Smooth muscle cell (in vitro differentiated cells): ENCODE results near the gene TUBA1C. TPM values are rescaled to one million over a fixed set of nuclear protein-coding genes. Genes with fewer than 3 reads are reported as not detected.

Experiments
- DNase-seq: peaks from one replicate; lab custom pipeline; 2025; ENCODE audit not compliant: unreplicated experiment; lab: John Stamatoyannopoulos, UW
- H2AFZ ChIP-seq: fragments of 200-600 bp; sonication (generic); 2 replicates; pipeline ENCODE4 v1.6.0; 2016; ENCODE audit warnings: antibody characterized with exemption, low read depth, mild to moderate bottlenecking
- H3F3A ChIP-seq: fragments of 200-600 bp; sonication (generic); 2 replicates; pipeline ENCODE4 v1.6.0; 2017; ENCODE audit warnings: antibody characterized with exemption, low read depth
- H3K27ac ChIP-seq: fragments of 200-600 bp; sonication (generic); 2 replicates; pipeline ENCODE4 v1.5.1; 2016; ENCODE audit warnings: low read depth, mild to moderate bottlenecking
- H3K27me3 ChIP-seq: fragments of 200-600 bp; sonication (generic); 2 replicates; pipeline ENCODE4 v1.6.1; 2016; ENCODE audit warnings: low read depth, mild to moderate bottlenecking
- H3K36me3 ChIP-seq: fragments of 200-600 bp; sonication (generic); 2 replicates; pipeline ENCODE4 v1.5.1; 2016; ENCODE audit warnings: low read depth
- H3K4me1 ChIP-seq: fragments of 200-600 bp; sonication (generic); 2 replicates; pipeline ENCODE4 v1.5.1; 2016; ENCODE audit warnings: low read depth
- H3K4me2 ChIP-seq: fragments of 200-600 bp; sonication (generic); 2 replicates; pipeline ENCODE4 v1.6.0; 2016; ENCODE audit warnings: mild to moderate bottlenecking
- H3K4me3 ChIP-seq: fragments of 200-600 bp; sonication (generic); 2 replicates; pipeline ENCODE4 v1.5.1; 2016; ENCODE audit warnings: mild to moderate bottlenecking
- H3K79me2 ChIP-seq: fragments of 200-600 bp; sonication (generic); 2 replicates; pipeline ENCODE4 v1.6.0; 2016; ENCODE audit warnings: low read depth, mild to moderate bottlenecking
- H3K9ac ChIP-seq: fragments of 200-600 bp; sonication (generic); 2 replicates; pipeline ENCODE4 v1.6.0; 2016; ENCODE audit warnings: low read depth
- H3K9me3 ChIP-seq: fragments of 200-600 bp; sonication (generic); replicated peaks from 2 replicates; pipeline ENCODE4 v1.5.1; 2016; ENCODE audit warnings: low read depth
- H4K20me1 ChIP-seq: fragments of 200-600 bp; sonication (generic); 2 replicates; pipeline ENCODE4 v1.6.0; 2016; ENCODE audit warnings: low read depth
- WGBS: methylation state at CpG from one replicate; pipeline ENCODE4 v1.1.7; 2016; ENCODE audit warnings: low lambda C conversion rate; 5-methylcytosine and 5-hydroxymethylcytosine counted together
- polyA plus RNA-seq: library from polyadenylated mRNA; unstranded; fragments of >200 nt; fragmentation: Nextera tagmentation; extraction: Ambion mirVana; gene quantifications from 2 replicates; pipeline ENCODE4 v1.2.1, GENCODE V29; 2016
- total RNA-seq: library from RNA; depleted of rRNA; stranded (reverse); fragments of >200 nt; gene quantifications from 2 replicates; pipeline ENCODE4 v1.2.3, GENCODE V29; 2014
- TF ChIP-seq, protein P1 (sequence below): fragments of 200-600 bp; sonication (generic); IDR thresholded peaks from 2 replicates; pipeline ENCODE4 v1.5.1; 2017; ENCODE audit warnings: borderline replicate concordance, mild to moderate bottlenecking, antibody characterized with exemption; ENCODE audit not compliant: insufficient read depth, poor library complexity, severe bottlenecking

The TUBA1C gene
- total and polyA plus RNA-seq, 2 experiments from 2014 or later: 284 to 586 TPM

DNA sequence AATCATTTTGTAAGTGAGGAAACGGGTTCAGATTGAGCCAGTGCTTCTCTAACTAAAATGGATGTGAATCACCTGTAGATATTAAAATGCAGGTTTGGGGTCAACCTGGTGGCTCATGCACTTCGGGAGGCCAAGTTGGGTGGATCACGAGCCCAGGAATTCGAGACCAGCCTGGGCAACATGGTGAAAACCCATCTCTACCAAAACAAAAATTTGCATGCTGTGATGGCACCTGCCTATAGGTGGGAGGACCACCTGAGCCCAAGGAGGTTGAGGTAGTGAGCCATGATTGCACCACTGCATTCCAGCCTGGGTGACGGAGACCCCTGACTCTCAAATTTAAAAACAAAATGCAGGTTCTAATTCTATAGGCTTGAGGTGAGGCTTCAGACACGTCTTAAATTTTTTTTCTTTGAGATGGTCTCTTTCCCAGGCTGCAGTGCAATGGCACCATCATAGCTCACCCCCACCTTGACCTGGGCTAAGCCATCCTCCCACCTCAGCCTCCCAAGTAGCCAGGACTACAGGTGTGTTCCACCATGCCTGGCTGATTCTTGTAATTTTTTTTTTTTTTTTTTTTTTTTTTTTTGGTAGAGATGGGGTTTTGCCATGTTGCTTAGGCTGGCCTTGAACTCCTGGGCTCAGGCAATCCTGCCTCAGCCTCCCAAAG, 9.0 kb downstream of the TUBA1C start:
- Histone ChIP-seq H4K20me1 (peaks cover 57% of the 10 kb centered on the region), H3K79me2 (peaks cover 13% of the 10 kb centered on the region), H3K9ac (no peak overlapping the region), H3F3A (peaks cover 28% of the 10 kb centered on the region), H3K4me1 (peaks cover 4% of the 10 kb centered on the region), H3K36me3 (peaks cover 17% of the 10 kb centered on the region), H3K27me3 (no peaks in the 10 kb centered on the region), H3K4me3 (no peak overlapping the region), H3K9me3 (no peaks in the 10 kb centered on the region), H3K4me2 (no peak overlapping the region), H3K27ac (no peak overlapping the region), H2AFZ (no peak overlapping the region)
- 98% methylated on average over 6 of the region's 6 CpGs for WGBS
- no peak for DNase-seq
- TF ChIP-seq, protein P1, sequence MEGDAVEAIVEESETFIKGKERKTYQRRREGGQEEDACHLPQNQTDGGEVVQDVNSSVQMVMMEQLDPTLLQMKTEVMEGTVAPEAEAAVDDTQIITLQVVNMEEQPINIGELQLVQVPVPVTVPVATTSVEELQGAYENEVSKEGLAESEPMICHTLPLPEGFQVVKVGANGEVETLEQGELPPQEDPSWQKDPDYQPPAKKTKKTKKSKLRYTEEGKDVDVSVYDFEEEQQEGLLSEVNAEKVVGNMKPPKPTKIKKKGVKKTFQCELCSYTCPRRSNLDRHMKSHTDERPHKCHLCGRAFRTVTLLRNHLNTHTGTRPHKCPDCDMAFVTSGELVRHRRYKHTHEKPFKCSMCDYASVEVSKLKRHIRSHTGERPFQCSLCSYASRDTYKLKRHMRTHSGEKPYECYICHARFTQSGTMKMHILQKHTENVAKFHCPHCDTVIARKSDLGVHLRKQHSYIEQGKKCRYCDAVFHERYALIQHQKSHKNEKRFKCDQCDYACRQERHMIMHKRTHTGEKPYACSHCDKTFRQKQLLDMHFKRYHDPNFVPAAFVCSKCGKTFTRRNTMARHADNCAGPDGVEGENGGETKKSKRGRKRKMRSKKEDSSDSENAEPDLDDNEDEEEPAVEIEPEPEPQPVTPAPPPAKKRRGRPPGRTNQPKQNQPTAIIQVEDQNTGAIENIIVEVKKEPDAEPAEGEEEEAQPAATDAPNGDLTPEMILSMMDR: no peak

DNA sequence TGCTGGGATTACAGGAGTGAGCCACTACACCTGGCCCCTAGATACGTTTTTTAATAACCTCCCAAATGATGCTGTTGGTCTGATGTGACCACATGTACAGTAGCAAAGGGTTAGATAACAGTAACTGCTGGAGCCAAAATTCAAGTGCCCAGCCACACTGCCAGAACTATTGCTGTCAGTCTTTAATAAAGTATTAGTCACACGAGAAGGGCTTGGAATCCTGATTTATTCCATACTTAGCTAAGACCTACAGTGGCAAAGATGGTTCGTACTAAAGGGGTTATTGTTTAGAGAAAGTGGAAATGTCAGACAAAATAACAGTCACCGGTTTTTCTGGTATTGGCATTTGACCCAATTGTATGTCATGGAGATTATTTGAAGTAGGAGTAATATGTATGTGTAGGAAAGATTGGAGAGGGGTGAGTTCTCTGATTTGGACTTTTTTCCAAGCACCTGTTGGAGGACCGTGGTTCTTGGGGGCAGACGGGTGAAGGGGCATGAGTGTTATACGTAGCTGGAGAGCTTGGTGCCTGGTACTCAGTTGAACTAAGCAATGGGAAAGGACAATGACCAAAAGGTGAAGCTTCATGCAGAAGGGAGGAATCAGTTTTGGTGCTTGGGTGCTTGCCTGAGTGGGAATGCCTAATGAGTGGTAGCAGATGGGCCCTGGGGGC, 9.7 kb downstream of the TUBA1C start:
- peaks cover 9% of the 10 kb centered on the region for H3K79me2 ChIP-seq
- no peak overlapping the region for H3K4me2 ChIP-seq
- peaks cover 50% of the 10 kb centered on the region for H4K20me1 ChIP-seq
- 91% methylated on average over 7 of the region's 7 CpGs for WGBS
- TF ChIP-seq, protein P1: no peak
- H3K4me1 ChIP-seq: no peaks in the 10 kb centered on the region
- no peaks in the 10 kb centered on the region for H3K9me3 ChIP-seq
- no peak overlapping the region for H3K9ac ChIP-seq
- DNase-seq: no peak
- peaks cover 28% of the 10 kb centered on the region for H3F3A ChIP-seq
- no peak overlapping the region for H3K4me3 ChIP-seq
- H3K27ac ChIP-seq: no peak overlapping the region
- no peak overlapping the region for H2AFZ ChIP-seq
- H3K27me3 ChIP-seq: no peaks in the 10 kb centered on the region
- peaks cover 17% of the 10 kb centered on the region for H3K36me3 ChIP-seq

DNA sequence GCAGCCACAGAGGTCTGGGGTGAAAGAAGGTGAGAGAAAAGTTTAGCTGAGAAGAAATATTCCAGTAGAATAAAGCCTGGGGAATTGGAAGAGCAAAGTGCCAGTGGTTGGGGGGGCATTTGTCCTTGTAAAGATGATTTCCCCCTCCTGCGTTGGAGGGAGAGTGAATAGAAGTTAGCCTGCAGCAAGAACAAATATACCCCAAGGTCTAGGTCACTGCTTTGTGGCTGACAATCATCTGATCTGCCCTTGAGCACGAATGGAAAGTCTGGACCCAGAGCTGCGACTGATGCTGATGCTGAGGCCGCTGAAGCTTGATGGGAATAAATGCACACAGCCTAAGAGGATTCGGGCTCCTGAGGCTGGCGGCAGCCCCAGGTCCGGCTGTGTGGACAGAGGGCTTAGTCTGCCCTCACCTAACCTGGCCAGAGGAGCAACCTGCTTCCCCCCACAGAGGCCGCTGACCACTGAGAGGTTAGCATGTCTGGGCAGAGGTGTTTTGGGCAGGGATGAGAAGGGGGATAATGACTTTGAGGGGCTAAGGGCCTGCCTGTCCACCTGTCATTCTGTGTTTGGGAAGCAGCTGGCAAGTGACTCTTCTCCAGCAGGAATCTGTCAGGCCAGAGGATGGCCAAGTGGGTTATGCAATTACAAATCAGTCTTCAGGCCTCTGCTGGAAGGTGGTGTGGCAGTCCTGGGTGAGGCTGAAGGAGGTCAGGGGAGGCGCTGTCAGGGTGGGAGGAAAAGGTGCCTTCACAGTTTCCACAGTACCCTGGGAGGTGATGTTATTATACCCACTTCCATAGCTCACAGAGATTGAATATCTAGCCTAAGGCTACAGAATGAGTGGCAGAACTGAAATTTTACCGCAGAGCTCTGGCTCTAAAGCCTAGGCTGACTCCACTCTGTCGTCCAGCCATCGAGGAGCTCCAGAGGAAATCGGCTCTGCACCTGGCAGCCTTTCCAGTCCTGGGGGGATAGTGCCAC, 11.7 kb downstream of the TUBA1C start:
- H3K79me2 ChIP-seq: no peaks in the 10 kb centered on the region
- no peak overlapping the region for H3K4me2 ChIP-seq
- H4K20me1 ChIP-seq: peaks cover 30% of the 10 kb centered on the region
- 91% methylated on average over 13 of the region's 13 CpGs for WGBS
- TF ChIP-seq, protein P1: no peak
- H3K4me1 ChIP-seq: no peaks in the 10 kb centered on the region
- peaks cover 15% of the 10 kb centered on the region for H3F3A ChIP-seq
- no peak for DNase-seq
- no peaks in the 10 kb centered on the region for H3K9me3 ChIP-seq
- H3K27me3 ChIP-seq: no peaks in the 10 kb centered on the region
- no peak overlapping the region for H3K27ac ChIP-seq
- H2AFZ ChIP-seq: no peak overlapping the region
- peaks cover 7% of the 10 kb centered on the region for H3K36me3 ChIP-seq
- no peak overlapping the region for H3K9ac ChIP-seq
- H3K4me3 ChIP-seq: no peak overlapping the region
